T-helper 2 cell (primary cell): Measurements from ENCODE around the gene SERPINE3.

Experiments used
- DNase-seq, 5 experiments: peaks; one replicate each; pipeline versions ENCODE4 v3.0.0 to v3.0.0-alpha.2; 2012 to 2022

SERPINE3 gene

DNA sequence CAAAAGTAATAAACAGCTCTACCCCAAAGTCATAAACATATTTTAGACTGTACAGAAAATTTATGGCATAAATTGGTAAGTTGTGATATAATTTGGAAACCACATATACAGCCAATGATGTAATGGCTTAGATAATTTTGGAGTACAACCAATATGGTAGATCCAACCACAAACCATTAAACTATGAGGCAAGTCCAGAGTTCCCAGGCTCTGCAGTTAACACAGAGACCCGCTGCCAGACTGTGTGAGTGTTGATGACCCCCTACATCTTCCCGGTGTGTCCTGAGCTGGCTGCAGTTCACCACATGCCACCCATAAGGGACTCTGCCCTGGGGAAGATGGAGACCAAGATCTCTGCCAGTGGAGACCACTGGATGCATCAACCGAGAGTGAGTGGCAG is 9.9 kb upstream of the SERPINE3 start:
- no peak for DNase-seq

DNA sequence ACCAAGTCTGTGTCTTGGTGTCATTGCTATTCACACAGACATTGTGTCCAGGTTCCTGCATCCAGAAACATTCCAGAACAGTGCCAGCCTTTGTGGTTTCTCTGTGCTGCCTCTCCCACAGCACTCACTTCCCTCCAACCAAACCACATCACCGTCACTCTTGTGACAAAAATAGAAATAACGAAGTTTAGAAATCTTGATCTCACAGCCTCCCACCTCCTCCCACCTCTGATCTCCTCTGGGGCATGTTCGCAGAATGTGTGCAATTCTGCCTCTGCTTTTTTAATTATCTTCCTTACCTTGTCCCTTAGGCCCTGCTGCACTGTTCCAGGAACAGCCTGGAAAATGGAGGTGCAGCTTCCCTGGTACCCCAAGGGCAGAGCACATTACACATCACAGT is 8.7 kb upstream of the SERPINE3 start:
- DNase-seq: peak in 1 of 5 experiments; percentile 6

DNA sequence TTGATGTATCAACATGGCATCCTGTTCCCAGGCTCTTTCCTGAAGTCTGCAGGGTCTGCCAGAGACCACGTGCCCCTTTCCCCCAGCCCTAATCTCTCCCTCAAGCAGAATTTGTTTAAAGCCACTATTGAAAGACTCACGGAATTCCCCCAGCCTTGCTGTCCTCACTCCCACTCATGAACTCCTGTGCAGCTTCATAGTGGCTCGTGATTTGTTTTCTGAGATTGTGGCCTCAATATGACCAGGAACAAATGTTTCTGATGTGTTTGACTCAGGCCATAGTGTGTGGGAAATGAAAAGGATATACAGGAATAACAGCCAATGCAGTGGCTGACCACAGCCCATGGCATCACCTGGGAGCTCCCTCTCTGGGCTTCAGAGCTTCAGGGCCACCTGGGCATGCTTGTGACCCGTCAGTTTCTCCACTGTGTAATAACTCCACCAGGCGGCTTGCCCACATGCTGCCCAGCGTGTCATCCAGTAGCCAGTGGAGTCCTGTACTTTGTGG is 8.1 kb upstream of the SERPINE3 start:
- no peak for DNase-seq

DNA sequence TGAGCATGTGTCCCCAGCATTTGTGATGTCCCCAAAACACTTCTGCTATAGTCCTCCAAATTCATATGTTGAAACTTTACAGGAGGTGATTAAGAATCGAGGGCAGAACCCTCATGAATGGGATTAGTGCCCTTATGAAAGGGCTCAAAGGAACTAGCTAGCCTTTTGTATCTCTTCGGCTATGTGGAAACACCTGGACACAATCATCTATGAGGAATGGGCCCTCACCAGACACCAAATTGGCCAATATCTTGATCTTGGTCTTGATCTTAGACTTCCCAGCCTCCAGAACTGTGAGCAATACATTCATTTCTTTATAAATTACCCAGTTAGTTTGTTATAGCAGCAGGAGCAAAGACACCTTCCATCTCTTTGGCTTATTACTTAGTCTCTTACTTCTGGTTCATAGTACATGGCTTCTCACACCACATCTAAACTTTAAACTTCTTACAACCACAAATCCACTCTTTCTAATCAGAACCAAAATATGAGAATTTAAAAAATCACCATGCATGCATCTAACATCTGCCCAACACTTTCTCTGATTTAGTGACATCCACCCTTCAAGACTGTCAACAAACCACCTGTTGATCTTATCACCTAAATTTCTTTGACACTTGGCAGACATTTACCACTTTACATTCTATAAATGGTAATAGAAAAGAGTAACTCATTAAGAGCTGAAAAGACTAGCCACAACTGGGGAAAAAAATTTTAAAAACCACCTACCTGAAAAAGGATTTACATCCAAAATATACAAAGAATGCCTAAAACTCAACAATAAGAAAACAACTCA is 6.7 kb upstream of the SERPINE3 start:
- peak in 1 of 5 experiments; percentile 63 for DNase-seq

DNA sequence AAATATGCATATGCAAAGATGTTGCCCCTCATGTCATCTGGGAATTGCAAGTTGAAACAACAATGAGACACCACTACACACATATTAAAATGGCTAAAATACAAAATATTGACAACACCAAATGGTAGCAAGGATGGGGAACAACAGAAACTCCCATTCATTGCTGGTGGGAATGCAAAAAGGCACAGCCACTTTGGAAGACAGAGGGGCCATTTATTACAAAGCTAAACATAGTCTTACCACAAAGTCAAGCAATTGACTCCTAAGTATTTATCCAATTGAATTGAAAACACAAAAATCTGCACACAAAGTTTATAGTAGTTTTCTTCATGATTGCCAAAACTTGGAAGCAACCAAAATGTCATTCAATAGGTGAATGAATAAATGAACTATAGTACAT is 6.1 kb upstream of the SERPINE3 start:
- DNase-seq: no peak

DNA sequence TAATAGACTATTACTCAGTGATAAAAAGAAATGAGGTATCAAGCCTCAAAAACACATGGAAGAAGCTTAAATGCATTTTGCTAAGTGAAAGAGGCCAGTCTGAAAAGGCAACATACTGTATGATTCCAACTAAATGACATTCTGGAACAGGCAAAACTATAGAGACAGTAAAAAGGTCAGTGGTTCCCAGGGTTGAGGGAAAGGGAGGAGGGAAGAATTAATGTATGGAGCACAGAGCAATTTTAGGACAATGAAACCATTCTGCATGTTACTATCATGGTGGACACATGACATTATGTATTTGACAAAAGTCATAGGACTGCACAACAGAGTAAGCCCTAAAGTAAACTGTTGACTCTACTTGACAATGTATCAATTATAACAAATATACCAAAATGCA is 5.7 kb upstream of the SERPINE3 start:
- DNase-seq: no peak

DNA sequence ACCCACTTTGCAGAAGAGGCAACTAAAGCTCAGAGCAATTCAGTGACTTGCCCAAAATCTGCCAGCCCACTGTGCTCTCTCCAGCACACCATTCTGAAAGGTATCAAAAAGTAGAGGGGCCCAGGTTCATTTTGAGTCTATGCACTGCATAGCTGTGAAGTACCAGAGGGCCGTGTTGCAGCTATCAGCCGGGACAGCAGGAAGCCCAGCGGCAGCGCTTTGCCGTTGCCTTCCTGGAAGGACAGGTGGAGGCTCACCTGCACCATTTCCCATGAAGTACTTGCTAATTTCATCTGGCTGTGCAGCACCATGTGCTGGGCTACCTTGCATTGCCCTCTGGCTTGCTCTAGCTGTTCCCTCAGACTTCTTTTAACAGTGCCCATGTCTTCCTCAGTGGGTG is 2.7 kb upstream of the SERPINE3 start:
- DNase-seq: no peak

DNA sequence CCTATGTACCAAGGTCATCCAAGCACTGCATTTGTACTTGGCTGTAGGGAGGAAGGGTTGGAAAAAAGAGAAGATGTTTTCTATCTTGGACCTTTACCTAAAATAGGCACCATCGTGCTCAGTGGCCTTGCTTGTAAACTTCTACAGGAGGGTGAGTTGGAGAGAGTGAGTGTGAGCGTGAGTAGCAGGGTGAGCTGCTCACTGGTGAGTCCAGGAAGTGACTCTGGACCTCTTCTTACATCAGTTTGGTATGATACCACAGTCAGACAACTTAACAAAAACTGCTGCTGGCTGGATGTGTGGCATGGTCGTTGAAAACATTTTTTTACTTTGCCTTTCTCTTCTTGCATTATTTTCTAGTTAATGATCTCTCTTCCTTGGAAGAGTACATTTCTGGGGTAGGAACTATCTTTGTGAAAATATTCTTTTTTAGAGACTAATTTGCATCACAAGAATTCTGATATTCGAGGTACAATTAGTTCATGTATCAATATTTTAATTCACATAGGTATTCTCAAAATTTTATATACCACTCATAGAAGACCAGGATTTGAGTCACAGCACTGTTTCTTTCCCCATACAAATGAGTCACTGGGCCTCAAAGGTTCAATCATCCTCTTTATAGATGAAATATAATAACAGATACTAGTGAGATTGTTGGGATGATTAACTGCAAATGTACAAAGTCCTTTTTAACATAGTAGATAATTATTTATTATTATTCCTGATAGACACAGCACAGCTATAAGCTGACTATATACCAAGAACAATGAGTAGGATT is 651 bp downstream of the SERPINE3 start:
- no peak for DNase-seq

DNA sequence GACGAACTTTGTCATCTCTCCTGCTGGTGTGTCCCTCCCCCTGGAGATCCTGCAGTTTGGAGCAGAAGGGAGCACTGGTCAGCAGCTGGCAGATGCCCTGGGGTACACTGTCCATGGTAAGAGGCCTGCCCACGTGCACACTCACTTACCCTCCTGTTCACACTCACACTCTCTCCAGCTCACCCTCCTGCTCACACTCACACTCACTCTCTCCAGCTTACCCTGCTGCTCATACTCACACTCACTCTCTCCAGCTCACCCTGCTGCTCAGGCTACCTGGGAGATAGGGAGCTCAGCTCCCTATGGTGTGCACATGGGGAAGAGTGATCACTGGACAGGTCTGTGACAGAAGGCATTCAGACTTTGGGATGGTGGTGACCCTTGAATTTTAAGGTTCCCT is 1.7 kb downstream of the SERPINE3 start:
- no peak for DNase-seq

DNA sequence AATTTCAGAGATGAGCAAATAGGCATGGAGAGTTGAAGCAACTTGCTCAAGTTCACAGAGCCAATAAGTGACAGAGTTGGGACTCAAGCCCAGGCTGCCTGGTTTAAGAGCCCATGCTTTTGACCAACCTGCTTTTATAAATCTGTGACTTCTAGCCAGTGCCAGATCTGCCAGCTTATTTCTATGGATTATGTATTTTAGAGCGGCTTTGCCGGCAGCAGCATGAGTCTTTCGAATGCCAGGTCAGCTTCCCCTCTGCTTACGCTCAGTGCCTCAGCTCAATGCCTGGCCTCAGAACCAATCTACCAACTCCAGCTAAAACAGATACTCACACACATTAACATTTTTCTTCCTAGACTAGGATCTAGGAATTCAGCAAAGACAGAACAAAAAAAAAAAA is 2.3 kb downstream of the SERPINE3 start:
- DNase-seq: no peak

DNA sequence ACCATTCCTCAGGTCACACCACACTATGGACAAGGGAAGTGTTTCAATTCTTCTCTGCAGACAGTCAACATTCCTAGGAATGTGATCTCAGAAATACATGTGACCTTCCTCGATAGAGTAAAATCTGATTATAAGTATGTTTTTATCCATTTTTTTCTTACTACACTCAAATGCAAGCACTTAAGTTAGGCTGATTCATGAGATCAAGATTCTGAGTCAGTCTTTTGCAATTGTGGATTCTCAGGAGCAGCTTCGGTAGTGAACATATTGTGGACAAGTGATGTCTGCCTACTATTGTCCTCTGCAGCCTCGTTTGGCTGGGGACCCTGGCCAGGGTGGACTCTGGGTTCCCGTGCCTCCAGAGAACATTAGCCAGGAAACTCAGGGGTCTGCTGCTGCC is 3.2 kb downstream of the SERPINE3 start:
- DNase-seq: no peak

DNA sequence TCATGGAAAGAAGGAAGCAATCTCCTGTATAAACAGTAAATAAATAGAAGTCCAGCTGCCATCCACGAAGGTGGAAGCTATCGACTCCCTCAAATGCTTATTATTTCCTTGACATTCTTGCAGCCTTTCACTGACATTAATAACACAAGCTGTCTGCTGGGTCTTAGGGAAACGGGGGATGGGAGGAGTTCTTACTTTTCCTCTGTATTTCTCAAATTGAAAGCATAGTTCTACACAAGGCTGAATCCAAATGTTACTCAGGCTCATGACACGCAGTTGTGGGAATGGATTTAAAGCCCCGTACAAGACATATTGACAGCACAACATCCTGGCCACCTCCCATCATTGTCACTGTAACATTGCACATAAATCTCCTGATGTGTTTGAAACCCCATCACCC is 4.0 kb downstream of the SERPINE3 start:
- no peak for DNase-seq

DNA sequence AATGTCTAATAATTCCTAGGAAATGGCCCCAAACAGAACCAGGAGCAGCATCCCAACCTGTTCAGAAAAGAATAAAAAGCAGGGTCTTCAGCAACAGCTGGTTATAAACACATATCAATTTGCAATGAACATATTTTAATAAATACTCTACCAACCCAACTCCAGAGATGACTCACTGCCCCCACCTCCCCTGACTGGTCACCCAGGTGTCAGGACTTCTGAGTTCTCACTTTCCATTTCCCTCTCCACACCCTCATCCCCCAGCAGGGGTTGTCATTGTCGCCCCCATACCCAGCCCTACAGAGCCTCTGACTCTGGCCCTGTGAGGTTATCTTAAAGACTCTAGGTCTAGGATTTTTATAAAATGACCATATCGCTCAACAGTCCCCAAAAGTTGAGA is 6.9 kb downstream of the SERPINE3 start:
- no peak for DNase-seq

DNA sequence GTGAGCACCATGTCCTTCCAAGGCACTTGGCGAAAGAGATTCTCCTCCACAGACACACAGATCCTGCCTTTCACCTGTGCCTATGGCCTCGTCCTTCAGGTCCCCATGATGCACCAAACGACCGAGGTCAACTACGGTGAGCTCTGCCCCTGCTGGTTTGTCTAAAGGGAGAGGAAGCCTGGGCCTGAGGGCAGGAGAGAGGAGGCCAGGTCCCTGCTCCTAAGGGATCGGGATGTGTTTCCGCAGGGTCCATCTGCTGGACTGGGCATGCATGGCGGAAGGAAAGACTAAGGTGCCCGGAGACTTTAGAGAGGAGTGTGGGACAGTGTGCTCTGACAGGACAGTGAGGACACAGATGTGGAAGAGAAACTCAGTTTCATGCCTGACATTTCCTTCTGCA is 7.6 kb downstream of the SERPINE3 start:
- no peak for DNase-seq

DNA sequence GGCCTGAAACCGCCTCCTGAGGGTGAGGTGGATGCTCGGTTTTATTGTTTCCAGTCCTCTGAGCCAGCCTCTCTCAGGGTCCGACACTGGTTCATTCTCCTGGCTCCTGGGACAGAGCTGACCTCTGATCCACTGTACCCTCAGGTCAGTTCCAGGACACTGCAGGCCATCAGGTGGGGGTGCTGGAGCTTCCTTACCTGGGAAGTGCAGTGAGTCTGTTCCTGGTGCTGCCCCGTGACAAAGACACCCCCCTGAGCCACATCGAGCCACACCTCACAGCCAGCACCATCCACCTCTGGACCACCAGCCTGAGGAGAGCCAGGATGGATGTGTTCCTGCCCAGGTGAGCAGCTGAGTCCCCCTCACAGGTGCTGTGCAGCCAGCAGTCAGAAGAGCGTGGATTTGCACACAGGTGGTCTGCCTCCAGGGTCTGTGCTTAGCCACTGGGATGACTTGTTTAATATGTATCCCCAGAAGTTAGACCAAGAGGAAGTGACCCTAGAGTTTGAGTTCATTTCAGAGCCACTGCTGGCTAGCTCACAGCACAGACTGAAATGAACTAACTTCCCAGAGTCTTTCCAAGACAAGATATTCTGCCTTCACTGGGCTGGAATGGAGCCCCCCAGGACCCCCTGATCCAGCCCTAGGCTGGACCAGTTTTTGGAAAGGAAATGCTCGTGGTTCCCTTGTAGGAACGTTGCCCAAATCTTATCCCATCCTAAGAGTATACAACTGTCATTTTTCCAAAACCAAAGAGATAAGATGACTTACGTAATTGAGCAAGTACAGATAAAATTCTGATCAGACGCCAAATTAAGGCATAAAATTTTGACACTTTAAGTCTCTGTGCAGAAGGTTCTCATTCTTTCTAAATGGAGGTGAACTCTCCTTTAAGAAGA is 8.8 kb downstream of the SERPINE3 start:
- DNase-seq: no peak

DNA sequence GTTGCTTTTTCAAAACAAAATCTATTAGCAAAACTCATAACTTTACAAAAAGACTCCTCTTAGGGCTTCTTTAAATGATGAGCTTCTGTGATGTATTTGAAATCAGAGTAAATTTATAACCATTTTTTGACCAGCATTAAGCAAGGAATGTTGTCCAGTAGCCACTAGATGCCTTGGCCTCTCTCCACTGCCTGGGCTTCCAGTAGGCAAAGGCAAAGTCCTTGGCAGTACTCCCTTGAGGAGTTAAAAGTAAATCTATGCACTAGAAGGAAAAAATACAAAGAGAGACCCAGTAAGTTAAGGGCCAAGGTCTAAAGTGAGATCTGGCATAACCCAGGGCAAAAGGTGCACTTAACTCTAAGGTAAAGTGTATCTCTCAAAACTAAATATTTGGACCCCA is 9.5 kb downstream of the SERPINE3 start:
- no peak for DNase-seq

DNA sequence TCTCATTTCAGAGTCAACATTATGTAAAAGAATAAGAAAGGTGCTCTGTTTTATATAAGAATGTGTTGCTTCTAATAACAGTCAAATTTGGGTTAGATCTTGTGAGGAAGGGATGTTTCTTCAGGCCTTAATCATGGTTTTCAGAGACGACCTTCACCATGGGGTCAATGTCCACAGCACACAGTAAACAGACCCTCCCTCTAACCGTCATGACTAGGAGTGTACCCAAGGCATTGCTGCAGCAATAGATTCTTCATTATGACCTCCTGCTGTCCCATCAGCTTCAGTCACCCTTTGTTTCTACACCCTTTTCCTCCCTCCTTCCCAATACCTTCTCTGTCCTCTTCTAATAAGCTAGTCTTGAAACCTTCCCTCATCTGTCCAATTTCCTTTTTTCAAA is 15.7 kb downstream of the SERPINE3 start:
- no peak for DNase-seq

DNA sequence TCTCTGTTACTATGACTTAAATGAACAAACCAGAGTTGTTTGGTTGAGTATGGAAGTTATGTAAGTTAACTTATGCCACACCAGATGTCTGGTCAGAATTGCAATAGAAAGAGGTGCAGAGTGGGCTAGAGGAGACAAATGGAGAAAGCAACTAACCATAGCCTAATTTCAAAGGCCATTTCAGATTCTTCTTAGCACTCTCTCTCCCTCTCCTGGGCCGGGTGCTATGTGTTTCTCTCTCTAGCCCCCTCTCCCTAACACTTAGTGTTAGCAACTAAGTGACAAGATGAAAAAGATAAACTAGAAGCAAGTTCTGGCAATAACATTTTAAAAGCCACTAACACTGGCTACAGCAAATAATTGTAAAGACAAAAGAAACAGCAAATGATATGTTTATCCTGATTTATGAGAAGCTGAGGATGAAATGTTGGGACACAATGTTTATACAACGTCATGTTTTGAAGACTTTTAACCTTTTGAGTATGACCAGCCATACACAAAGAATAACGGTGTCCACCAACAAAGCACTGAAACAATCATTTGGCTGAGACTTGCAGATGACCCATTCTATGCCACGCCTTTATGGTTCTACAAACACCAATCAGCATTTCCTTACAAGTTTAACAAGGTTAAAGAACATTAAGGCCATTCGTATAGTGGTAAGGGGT is 18.6 kb downstream of the SERPINE3 start:
- DNase-seq: no peak

DNA sequence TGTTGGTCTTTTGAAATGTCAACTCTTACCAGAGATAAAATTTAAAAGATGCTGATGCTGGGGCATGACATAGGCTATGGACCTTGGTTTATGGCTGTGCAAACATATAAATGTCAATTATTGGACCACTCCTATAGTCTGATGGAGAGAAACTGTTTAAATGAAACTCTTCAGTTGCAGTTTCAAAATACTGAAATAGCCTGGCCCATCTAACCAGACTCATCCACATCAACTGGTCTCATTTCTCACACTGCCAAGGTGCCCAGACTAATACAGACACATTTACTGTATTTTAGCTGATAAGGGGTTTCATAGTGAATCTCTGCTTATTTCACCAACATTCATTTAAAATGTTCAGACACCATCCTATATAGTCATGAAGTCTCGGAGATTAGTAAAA is 19.9 kb downstream of the SERPINE3 start:
- no peak for DNase-seq

DNA sequence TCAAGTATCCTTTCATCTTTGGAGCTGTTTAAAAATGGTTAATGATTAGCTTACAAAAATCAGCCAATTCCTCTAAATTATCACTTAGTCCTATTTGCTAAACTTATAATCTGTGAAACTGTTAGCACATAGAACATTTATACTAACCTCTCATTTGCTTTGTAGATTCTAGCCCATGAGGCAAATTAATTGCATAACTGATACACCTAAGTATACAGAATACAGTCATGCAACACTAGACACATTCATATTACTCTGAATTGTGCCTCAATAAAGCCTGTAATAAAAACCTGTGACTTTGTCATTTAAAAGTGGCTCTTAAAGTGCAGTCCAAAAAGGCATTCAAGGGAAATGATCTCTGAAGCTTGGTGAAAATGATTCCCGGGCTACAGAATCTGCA is 21.0 kb downstream of the SERPINE3 start:
- DNase-seq: no peak

DNA sequence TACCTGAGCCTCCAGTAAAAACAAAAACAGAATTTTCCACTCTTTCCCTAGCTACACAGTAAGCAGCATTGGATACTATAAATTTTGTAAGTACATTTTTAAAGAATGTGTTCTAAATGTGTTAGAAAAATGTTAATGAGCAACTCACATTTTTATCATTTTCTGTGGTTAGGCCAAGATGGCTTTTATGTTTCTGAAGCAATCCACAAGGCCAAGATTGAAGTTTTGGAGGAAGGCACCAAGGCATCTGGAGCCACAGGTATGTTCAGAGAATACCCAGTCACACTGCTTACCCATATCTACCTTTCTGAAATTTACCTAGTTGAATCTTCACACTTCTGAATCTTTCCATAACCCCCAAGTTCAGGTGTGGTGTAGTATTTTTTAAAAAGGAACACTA is 21.6 kb downstream of the SERPINE3 start:
- DNase-seq: no peak

DNA sequence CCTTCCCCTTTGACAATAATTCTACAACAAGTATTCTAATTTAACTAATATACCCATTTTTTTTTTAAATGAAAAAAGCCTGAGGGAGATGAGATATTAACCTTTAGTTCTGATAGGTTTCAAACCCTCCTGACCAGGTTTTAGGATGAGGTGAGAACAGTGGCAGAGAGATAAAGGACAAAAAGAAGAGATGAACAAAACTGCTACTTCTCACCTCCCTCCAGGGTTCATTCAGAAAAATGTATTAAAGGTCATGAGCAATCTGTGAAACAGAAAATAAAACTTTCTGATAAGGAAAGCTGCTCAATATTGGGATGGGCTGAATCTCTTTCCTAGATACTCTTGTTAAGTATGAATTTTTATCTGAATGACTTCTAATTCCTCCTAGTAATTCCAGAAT is 24.1 kb downstream of the SERPINE3 start:
- DNase-seq: no peak
